MM.1S (cell line): Measurements from ENCODE around the gene MRPS23.

Source experiments
- CTCF ChIP-seq: fragments of 300-600 bp; sonication (generic); IDR thresholded peaks from 2 replicates; pipeline ENCODE4 v1.5.1; 2016; ENCODE audit warnings: antibody characterized with exemption, low read length, mixed read lengths
- EZH2 ChIP-seq: fragments of 300-600 bp; sonication (generic); optimal IDR thresholded peaks from 2 replicates; pipeline ENCODE3; 2017; ENCODE audit warnings: low read depth, mild to moderate bottlenecking, antibody characterized with exemption, low read length, mixed read lengths

GRCh38 chr17:57811638-57812280, 38.1 kb downstream of the MRPS23 start:
- TF ChIP-seq CTCF (no peak), EZH2 (no peak)
